GM21528 (cell line): ENCODE data around the gene TIAM1.
"Not testable (repeated sequence)": the region's sequence is repeated elsewhere in the genome, so short reads cannot be mapped to it uniquely, and the experiment has no call there.

Source experiments
- ATAC-seq: cut with Tn5 transposase; IDR thresholded peaks from one replicate; pipeline ENCODE4 v1.9.1; 2021; ENCODE audit warnings: mild to moderate bottlenecking, moderate library complexity; ENCODE audit not compliant: unreplicated experiment, low FRiP score

TIAM1 gene

DNA sequence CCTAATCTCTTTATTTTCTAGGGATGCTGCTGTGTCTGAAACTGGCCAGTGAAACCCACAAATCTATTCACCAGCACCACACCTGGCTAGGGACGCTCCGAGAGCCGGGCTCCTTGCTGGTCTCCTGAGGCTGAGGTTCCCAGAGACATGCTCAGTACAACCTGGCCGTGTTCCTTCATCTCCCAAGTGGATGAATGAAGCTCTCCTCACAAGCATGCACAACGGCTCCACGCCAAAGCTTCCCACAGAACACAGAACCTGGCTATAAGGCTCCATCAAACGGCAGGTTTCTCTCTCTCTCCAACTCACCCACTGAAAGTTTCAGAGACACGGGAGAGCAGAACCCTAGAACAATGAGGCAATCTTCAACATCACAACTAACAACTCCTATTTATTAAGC is 82.3 kb downstream of the TIAM1 start:
- no peak for ATAC-seq

DNA sequence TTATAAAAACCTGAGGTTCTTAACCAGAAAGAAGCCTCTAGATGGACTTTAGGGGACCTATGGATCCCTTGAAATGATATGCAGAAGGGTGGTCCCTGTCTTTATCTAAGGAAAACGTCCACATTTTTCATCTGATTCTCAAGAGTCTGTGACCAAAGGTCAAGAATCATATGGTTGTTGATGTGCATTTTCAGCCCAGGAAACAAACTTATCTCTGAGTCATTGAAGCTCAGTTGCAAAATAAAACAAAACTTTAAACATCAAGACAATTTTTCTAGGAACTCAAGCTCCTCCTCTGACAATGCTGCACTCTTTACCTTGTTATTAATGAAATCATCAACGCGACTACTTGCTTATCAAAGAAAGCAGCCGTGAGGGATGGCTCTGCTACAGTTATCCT is 83.3 kb downstream of the TIAM1 start:
- no peak for ATAC-seq

DNA sequence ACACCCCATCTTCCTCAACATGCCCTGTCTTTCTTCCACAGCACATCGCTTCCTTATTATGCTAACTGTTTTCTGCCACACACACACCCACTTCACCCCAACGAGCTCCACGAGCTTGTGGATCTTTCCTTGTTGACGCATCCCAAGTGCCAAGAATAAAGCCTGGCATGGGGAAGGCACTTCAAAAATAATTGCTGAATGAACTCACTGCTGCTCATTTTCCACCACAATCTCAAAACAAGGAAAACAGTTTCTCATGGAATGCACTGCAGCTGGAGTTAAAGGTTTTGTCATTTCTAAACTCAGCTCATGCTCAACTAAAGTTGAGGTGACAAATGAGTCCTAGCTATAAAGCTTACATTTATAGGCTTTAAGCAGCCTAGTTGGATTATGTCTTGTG is 86.0 kb downstream of the TIAM1 start:
- no peak for ATAC-seq

DNA sequence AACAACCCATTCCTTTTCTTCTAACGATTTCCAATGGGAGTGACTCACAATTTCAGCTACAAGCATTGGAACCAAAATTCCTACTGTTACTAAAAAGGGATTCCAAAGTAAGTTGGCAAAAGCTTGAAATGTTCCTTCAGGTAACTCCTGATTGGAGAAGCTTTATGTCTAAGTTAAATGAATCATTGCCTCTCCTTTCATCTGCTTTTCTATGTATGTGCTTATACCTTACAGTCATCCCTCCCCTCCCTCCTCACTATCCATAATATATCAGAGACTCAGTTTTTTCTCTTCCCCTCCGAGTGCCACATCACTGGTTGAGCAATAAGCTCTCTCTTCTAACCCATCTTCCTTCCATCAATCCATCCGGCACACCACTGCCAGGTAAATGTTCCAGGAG is 86.8 kb downstream of the TIAM1 start:
- no peak for ATAC-seq

DNA sequence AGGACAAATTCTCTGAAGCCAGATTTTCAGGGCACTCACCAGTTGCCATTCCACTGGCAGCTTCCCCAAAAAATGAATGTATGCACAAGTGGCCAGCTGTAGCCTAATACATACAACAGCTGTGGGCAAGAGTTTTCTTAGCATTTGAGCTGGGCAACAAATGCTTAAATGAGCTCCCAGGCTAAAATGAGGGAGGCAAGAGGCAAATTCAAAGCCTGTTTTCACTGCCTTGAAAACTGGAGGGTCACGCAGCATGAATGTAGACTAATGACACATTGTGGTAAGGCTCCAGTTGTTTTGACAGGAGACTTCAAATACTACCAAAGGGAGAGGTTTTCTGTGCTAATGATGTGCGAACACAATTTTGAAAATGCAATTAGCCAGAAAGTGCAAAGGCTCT is 88.2 kb downstream of the TIAM1 start:
- ATAC-seq = no peak

DNA sequence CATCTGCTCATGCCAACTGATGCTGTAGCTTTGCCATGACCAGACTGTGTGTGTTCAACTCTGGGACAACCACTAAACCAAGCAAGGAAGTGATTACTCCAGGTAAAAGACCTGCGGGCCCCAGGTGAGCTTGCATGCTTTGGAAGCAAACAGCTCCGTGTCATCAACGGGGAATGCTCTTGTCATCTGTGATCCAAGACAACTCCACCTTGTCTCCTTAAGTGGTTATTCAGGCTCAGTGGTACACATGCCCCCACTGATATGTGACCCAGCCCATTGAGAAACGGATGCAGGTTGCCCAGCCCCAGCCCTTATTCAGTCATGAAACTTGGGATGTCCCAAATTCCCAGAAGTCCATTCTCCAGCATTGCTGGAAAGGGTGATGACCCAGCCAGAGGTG is 89.0 kb downstream of the TIAM1 start:
- no peak for ATAC-seq

DNA sequence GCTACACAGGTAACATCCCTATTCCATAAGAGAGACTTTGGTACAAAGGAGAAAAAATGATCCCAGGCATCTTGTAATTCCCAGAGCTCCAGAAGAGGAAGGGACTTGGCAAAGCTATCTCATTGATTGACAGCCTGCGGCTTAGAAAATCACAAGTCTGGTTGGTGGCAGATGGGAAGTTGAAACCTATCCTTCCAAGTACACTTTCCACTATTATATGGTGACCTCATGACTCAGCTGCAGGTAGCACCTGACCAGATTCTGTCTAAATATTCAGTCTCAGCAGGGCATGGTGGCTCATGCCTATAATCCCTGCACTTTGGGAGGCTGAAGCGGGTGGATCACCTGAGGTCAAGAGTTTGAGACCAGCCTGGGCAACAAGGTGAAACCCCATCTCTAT is 89.9 kb downstream of the TIAM1 start:
- ATAC-seq = no peak

DNA sequence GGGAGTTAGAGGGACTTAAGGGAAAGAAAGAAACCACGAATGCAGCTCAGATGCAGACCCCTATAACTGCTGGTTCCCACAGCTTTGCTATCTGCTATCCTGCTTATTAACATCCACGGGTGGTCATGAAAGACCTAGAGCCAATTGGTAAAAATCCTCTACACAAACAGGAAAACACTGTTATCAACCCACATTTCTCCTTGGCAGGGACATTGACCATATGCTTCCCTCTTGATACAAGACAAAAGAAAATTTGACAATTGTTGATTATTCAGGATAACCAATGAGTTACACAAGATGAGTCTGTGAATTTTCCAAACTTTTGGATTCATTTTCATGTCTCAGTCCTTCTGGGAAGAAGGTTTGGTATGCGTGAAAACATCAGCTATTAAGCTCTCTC is 90.4 kb downstream of the TIAM1 start:
- ATAC-seq = no peak

DNA sequence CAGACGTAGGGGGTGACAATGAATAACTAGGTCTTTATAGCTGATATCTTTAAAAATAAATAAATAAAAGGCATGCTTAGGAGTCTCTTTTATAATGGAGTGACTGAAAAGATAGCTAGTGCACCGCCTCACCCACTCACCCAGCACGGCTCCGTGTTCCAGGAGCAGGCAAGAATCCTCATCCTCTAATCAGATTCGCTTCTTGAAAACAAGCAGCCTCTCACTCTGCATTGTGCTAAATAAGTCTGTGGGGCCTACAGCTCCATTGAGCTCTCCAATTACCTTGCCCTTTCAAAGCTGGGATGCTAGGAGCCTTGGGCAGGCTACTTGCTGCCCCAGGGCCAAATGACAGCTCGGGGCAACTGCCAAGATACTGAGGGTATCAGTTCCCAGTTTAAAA is 91.5 kb downstream of the TIAM1 start:
- ATAC-seq = no peak

DNA sequence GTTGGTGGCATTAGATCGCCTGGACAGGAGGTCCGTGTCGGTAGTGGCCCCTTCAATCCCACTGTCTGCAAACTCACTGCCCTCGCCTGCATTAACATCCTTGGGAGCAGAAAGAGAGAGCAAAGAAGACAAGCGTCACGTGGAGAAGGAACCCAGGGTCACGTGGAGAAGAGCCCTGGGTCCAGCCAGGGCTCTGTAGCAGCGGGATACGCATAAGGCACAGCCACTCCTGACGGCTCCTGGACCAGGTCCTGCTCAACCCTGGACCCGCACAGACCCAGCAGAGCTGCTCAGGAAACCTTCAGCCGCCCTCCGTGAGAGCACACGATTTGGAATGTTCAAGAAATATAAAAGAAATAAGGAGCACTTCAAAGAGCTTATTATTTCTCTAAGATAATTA is 92.0 kb downstream of the TIAM1 start:
- no peak for ATAC-seq

DNA sequence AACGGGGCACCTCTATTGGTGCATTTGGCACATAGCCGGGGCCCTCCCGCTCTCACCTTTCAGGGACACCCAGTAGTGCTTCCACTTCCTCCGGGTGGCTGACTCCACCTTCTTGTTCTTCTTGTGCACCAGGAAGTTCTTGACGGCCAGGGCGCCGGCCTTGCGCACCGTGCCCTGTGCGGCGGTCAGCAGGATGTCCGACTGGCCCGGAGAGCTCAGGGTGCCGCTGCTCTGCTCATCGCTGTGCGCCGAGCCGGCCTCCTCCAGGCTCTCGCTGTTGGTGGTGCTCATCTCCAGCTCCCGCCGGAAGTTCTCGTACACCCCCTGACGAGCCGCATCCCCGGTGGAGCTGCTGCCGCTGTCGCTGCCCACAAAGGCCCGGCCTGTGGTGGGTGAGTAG is 92.4 kb downstream of the TIAM1 start:
- ATAC-seq = no peak

DNA sequence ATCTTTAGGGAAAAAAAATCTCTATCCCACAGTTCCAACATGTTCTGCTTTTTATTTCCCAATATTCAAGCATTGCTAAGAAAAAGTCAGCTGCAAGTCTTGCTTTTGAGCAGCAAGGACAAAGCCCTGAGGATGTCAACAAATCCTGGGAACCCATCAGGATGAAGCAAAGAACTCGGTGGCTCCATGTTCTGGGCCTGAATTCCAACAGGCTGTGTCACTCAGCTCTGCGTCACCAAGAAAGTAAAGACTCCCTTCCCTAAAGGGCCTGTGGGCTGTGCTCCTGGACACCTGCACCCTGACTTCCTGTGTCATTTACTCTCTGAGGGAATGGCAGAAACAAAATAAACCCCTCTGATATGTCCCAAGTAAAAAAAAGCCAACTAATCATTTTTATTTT is 95.5 kb downstream of the TIAM1 start:
- no peak for ATAC-seq

DNA sequence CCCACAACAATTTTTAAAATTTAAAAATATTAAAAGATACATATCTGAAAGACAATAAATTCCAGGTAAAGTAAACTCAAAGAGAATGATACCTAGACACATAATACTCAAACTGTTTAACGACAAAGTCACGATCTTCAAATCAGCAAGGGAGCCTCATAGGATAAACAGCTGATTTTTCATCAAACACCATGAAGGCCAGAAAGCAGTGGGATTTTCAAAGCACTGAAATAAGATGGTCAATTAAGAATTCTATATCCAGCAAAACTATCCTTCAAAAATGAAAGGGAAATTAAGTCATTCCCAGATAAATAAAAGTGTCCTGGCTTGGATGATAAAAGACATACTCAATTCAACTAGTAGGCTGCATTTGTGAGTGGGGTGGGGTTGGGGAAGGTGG is 100.5 kb downstream of the TIAM1 start:
- ATAC-seq = no peak

DNA sequence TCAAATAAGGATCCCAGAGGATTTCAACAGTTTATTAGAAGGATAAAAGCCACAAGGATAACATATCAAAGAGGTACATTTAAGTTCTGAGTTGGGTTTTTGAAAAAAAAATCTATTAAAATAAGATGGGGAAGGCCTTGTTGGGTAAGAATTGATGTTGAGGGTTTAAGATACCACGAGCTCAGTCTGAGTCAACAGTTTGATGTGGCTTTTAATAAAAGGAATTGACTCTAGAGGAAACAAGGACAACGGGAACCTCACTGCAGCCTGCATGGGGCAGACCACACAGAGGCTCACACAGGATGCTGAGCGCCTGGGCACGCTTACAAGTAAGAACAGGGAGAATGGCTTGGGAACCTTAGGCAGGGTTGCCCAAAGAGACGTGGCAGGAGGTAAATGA is 107.5 kb downstream of the TIAM1 start:
- ATAC-seq = no peak

DNA sequence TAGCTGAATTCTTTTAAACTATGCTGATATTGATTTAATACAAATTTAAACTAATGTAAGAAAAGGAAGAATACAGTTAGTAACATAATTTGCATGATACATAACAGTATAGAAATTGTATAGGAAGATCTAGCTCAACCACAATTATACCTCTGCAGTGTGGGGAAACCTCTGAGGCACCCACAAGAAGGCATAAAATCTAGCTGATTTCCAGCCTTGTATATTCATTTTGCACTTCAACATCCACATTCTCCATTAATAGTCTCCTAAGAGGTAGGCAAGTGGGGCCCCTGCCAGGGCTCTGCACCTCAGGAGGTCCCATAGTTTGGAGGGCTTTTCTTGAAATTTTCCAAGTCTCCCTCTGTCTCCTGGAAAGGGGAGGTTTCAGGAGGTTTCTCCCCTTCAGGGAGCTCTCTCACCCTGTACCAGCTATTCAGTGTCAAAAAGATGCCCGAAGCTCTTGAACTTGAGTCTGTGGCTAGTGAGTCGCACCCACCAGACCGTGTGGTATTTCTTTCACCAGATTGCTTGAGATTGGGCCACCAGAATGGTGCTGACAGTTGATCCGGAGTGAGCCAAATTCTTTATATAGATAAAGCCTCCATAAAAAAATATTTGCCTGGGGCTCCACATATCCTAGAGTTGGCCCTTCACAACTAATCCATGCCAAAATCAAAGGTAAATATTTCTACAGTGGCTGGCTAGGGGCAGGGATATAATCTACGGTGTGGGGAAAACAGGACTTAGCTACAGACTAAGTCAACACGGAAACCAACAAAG is 108.2 kb downstream of the TIAM1 start:
- no peak for ATAC-seq

DNA sequence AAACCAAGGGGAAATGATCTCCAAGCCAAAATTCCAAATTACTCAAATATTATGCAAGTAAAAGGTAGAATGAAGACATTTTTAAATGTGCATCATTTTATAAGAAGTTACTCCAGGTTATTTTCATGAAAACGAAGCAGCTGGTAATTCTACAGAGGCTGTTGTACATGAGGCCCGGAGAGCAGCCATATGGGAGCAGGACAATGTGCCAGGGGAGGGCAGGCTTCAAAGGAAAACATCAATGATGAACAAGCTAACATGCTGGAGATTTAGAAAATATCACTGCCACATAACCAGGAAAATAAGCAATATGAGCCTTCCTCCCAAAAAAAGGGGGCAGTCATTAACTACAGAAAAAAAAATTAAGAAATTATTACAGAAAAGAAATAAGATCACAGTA is 109.1 kb downstream of the TIAM1 start:
- no peak for ATAC-seq

DNA sequence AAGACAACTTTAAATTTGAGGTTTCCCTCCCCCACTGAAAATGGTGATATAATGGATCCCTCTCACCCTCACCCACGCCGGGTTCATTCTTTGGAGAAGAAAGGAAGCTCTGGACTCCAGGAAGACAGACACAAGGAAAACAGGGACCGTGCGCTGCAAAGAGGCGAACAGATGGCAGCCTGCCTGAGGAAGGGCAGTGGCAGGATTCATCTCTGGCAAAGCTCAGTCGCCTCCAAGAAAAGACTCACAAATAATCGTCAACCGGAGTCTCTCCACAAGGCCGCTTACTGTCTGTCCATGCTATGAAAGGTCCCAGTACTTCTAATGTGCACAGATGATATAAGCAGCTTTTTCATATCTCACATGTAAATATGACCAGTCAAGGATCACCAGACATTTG is 110.3 kb downstream of the TIAM1 start:
- ATAC-seq = no peak

DNA sequence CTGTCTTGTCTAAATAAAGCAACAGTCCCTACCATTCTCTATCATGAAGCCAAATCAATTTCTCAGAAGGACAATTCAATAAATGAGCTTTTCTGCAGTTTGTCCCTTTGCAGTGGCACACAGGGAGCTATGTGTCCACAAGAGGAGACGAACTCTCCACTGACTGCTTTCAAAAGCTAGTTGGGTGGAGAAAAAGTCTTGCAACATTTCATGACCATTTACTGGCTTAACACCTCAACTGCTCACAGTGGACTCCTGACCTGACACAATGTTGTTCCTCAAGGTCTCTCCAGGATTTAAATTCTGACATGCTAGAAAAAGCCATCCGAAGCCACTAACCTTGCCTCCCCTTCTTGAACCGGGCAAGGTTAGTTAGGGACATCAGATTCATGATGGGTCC is 111.7 kb downstream of the TIAM1 start:
- no peak for ATAC-seq

DNA sequence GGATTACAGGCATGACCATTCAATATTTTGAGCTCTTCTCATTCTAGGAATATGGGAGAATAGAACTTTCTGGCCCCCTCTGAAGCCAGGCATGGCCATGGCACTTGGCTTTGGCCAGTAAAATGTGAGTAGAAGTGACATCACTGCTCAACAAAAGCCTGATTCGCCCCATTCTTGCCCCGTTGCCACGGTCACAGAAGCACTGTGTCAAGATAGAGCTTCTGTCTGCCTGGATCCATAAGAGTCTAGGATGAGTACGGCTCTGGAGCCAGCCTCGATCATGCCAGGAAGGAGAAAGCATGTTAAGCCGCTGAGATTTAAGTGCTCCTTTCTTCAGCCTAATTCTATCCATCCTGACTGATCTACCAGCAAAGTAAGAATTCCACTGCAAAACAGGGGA is 113.1 kb downstream of the TIAM1 start:
- no peak for ATAC-seq

DNA sequence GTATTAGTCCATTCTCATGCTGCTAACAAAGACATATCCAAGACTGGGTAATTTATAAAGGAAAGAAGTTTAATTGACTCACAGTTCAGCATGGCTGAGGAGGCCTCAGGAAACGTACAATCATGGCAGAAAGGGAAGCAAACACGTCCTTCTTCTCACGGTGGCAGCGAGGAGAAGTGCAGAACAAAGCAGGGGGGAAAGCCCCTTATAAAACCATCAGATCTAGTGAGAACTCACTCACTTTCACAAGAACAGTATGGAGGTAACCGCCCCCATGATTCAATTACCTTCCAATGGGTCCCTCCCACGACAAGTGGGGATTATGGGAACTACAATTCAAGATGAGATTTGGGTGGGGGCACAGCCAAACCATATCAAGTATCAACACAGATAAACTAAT is 115.3 kb downstream of the TIAM1 start:
- ATAC-seq = not testable (repeated sequence)

DNA sequence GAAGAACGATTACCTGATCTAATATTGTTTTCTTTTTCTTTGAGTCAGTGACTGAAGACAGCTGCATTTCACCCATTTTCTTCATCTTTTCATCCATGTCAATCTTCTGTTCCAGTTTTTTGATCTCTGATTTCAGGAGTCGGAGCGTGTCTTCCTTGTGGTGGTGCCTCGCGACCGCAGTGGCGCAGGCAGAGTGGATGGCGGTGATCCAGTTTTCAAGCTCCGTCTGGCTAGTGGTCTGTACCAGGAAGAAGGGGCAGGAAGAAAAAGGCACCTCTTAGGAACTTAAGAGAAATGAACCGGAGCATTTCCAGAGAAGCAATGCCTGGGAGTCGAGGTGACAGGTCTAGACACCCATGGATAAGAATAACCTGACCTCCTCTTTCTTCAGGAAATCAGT is 118.3 kb downstream of the TIAM1 start:
- ATAC-seq = no peak

DNA sequence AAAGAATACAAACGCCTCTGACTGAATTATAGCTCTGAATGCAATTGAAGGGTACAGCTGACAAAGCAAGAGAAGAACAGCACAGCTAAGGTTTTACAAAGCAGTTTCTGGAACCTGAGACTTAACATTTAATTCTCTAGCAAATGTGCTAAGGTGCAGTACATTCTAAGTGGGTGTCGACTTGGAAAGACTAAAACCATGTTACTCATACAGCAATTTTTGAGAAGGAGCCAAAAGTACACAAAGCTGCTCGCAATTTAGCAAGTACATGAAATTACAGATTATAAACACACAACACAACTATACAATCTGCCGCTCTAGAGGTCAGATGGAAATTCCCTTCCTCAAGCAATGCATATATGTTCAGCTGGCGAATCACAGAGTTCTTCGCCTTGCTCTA is 121.9 kb downstream of the TIAM1 start:
- no peak for ATAC-seq

DNA sequence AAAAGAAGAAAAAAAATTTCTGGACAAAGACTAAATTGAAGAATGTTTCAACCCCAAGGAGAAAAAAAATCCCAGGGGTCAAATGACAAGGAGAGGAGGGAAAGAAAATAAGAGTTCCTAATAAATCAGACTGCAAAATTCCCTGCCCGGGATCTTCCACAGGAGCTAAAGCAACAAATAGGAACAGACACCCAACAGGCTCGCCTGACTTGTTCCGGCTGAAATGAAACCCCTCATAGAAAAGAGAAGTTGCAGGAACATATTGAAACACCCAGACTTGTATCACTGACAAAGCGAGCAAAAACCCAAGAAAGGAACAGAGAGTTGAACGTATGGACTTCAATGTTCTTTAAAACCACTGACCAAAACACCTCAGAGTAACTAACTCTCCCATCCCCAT is 123.0 kb downstream of the TIAM1 start:
- no peak for ATAC-seq
